Endodermal cell (in vitro differentiated cells): ENCODE results near the gene EPN3. TPM values are rescaled to one million over a fixed set of nuclear protein-coding genes. Genes with fewer than 3 reads are reported as not detected.

Source experiments
- DNase-seq: peaks from one replicate; pipeline ENCODE4 v3.0.0-alpha.2; 2017
- H3K27ac ChIP-seq: 2 replicates; pipeline ENCODE4 v1.5.1; 2013; ENCODE audit warnings: mild to moderate bottlenecking, low read depth, low read length, moderate library complexity
- H3K27me3 ChIP-seq: 2 replicates; pipeline ENCODE4 v1.6.1; 2013; ENCODE audit warnings: mild to moderate bottlenecking, low read length, moderate library complexity; ENCODE audit not compliant: insufficient read depth, control insufficient read depth, poor library complexity, severe bottlenecking
- H3K36me3 ChIP-seq: 2 replicates; pipeline ENCODE4 v1.7.0; 2013; ENCODE audit warnings: mild to moderate bottlenecking, low read length, moderate library complexity; ENCODE audit not compliant: control insufficient read depth, insufficient read depth
- H3K4me1 ChIP-seq: one replicate; pipeline ENCODE4 v1.7.0; 2013; ENCODE audit warnings: low read length; ENCODE audit not compliant: control insufficient read depth, insufficient read depth
- H3K4me3 ChIP-seq: 2 replicates; pipeline ENCODE4 v1.5.1; 2013; ENCODE audit warnings: mild to moderate bottlenecking, low read length, moderate library complexity
- H3K9ac ChIP-seq: 2 replicates; pipeline ENCODE4 v1.6.1; 2013; ENCODE audit warnings: mild to moderate bottlenecking, low read length, moderate library complexity; ENCODE audit not compliant: poor library complexity, severe bottlenecking; ENCODE audit errors: extremely low read depth
- H3K9me3 ChIP-seq: 2 replicates; pipeline ENCODE4 v1.6.1; 2013; ENCODE audit warnings: mild to moderate bottlenecking, low read length, moderate library complexity; ENCODE audit not compliant: control insufficient read depth
- H3K27ac Mint-ChIP-seq: 2 replicates; pipeline ENCODE4 v1.8.0; 2020; ENCODE audit warnings: mixed read lengths
- H3K27me3 Mint-ChIP-seq: 2 replicates; pipeline ENCODE4 v1.8.0; 2021; ENCODE audit warnings: mild to moderate bottlenecking, mixed read lengths; ENCODE audit not compliant: insufficient read depth
- H3K36me3 Mint-ChIP-seq: 2 replicates; pipeline ENCODE4 v1.8.0; 2020; ENCODE audit warnings: low read depth, mixed read lengths
- H3K4me1 Mint-ChIP-seq: 2 replicates; pipeline ENCODE4 v1.8.0; 2020; ENCODE audit warnings: mixed read lengths
- H3K4me3 Mint-ChIP-seq: 2 replicates; pipeline ENCODE4 v1.8.0; 2020; ENCODE audit warnings: mild to moderate bottlenecking, moderate library complexity, mixed read lengths
- H3K9me3 Mint-ChIP-seq: 2 replicates; pipeline ENCODE4 v1.8.0; 2020; ENCODE audit warnings: mild to moderate bottlenecking, mixed read lengths
- WGBS, 2 experiments: methylation state at CpG; one replicate each; pipeline versions ENCODE4 v1.1.5 to v1.1.7; 2013; ENCODE audit warnings: missing lambda C conversion rate in 2 of 2, mixed read lengths in 1 of 2; ENCODE audit not compliant: insufficient coverage in 1 of 2, insufficient read length in 1 of 2; 5-methylcytosine and 5-hydroxymethylcytosine counted together
- total RNA-seq, 2 donors: library from RNA; stranded (reverse); fragmentation: NEBNext Ultra II Directional in 1 of 2; extraction: Animal tissue kit (Norgen Biotek cat#: 25700) in 1 of 2; gene quantifications; 2 replicates in 1 of 2; 3 replicates in 1 of 2; pipeline ENCODE4 v1.2.1, GENCODE V29; 2021
- TF ChIP-seq, protein P1 (sequence below): fragments of 200-600 bp; sonication (generic); conservative IDR thresholded peaks from 2 replicates; pipeline ENCODE4 v1.5.0; 2021; ENCODE audit warnings: antibody characterized with exemption, mild to moderate bottlenecking

Gene EPN3
- total RNA-seq, 2 donors from 2014 or later = 0.66 TPM; not detected in 1

DNA sequence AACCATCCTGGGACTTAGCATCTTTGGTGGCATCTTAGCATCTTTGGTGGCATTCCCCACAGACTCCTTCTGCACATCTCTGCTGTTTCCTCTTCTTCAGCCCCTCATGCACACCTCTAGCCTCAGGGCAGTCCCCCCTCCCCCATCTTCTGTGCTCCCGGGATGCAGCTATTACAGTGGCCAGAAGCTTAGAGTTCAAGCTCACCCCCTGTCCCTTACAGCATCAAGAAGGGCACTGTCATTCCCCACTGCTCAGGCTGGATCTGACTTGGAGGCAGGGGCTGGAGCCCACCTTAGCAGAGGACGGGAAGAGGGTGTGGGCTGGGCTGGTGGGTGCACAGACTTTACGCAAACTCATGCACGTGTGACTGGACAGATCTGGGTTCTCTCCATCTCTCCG is 650 bp downstream of the EPN3 start:
- DNase-seq = no peak
- H3K4me1 ChIP-seq = peaks cover 3% of the 10 kb centered on the region
- Mint-ChIP-seq H3K27ac (no peak overlapping the region), H3K4me3 (peak overlapping the region; percentile 48), H3K4me1 (peaks cover 14% of the 10 kb centered on the region), H3K36me3 (no peaks in the 10 kb centered on the region), H3K27me3 (peaks cover 70% of the 10 kb centered on the region), H3K9me3 (no peaks in the 10 kb centered on the region)
- no peaks in the 10 kb centered on the region for H3K36me3 ChIP-seq
- H3K9ac ChIP-seq = no peak overlapping the region
- H3K9me3 ChIP-seq = no peaks in the 10 kb centered on the region
- H3K27me3 ChIP-seq = peaks cover 45% of the 10 kb centered on the region
- TF ChIP-seq, protein P1, sequence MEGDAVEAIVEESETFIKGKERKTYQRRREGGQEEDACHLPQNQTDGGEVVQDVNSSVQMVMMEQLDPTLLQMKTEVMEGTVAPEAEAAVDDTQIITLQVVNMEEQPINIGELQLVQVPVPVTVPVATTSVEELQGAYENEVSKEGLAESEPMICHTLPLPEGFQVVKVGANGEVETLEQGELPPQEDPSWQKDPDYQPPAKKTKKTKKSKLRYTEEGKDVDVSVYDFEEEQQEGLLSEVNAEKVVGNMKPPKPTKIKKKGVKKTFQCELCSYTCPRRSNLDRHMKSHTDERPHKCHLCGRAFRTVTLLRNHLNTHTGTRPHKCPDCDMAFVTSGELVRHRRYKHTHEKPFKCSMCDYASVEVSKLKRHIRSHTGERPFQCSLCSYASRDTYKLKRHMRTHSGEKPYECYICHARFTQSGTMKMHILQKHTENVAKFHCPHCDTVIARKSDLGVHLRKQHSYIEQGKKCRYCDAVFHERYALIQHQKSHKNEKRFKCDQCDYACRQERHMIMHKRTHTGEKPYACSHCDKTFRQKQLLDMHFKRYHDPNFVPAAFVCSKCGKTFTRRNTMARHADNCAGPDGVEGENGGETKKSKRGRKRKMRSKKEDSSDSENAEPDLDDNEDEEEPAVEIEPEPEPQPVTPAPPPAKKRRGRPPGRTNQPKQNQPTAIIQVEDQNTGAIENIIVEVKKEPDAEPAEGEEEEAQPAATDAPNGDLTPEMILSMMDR = no peak
- H3K4me3 ChIP-seq = no peak overlapping the region
- H3K27ac ChIP-seq = no peak overlapping the region
- WGBS, 2 experiments = 30 to 39% methylated on average over 2 to 5 of the region's 5 CpGs

DNA sequence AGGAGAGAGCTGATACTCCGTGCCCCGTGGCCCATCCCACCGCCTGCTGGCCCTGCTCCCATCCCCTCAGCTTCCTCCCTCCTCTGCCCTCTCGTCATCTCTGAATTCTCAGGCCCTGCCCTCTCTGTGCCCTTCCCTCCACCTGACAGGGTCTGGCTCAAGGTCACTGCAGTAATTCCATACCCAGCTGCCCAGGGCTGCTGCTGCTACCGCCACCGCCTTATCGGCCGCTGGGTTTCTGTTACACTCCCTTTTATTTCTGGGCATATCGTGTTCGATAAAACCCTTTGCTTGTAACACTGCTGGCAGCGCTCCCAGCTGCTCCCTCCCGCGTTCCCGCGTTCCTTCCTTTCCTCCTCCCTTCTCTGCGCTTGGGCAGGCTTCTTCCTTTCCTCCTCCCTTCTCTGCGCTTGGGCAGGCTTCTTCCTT is 1.2 kb downstream of the EPN3 start:
- H3K4me1 Mint-ChIP-seq = peaks cover 14% of the 10 kb centered on the region
- peak overlapping the region; percentile 11 for H3K9ac ChIP-seq
- H3K9me3 ChIP-seq = no peaks in the 10 kb centered on the region
- H3K36me3 ChIP-seq = no peaks in the 10 kb centered on the region
- peak overlapping the region; percentile 48 for H3K4me3 Mint-ChIP-seq
- peak; percentile 74 for DNase-seq
- WGBS, 2 experiments = 10 to 19% methylated on average over 12 to 17 of the region's 17 CpGs
- TF ChIP-seq, protein P1 = no peak
- H3K9me3 Mint-ChIP-seq = no peaks in the 10 kb centered on the region
- H3K36me3 Mint-ChIP-seq = no peaks in the 10 kb centered on the region
- H3K27me3 Mint-ChIP-seq = peaks cover 70% of the 10 kb centered on the region
- no peak overlapping the region for H3K27ac Mint-ChIP-seq
- H3K4me1 ChIP-seq = peaks cover 3% of the 10 kb centered on the region
- H3K27me3 ChIP-seq = peaks cover 45% of the 10 kb centered on the region
- H3K27ac ChIP-seq = no peak overlapping the region
- no peak overlapping the region for H3K4me3 ChIP-seq

DNA sequence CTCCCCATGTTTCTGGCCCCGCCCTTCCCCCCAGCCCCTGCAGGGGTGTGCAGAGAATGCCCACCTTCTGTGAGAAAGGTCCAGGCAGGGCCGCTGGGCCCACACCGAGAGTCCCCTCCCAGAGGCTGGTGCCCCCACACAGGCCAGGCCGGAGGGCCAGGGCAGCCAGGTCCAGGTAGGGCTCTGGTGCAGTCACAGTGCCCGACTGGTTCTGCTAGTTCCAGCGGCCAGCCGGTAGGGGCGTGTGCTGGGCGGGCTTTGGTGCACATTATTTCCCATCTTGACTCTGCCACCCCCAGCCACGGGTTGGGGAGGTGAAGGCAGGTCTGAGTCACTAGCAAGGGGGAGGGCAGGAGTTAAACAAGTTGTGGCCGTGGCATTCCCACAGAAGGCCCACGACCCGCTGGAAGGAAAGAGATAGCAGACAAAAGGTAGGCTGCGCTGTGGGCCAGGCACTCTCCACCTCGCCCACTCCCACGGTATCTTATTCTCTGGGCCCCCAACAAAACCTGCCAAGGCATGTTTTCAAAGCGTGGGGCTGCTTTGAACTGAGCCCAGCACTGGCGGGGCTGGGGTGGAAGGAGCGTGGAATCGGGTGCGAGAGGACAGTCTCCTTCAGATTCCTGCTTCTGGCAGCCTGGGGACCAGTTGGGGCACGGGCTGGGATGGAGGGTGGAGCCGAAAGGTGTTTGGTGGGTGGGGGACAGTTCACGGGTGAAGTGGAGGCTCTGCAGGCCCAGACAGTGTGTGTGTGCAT is 1.9 kb downstream of the EPN3 start:
- Mint-ChIP-seq H3K36me3 (no peaks in the 10 kb centered on the region), H3K4me1 (peaks cover 14% of the 10 kb centered on the region), H3K4me3 (peak overlapping the region; percentile 48), H3K27ac (no peak overlapping the region), H3K9me3 (no peaks in the 10 kb centered on the region), H3K27me3 (peaks cover 64% of the 10 kb centered on the region)
- H3K36me3 ChIP-seq = no peaks in the 10 kb centered on the region
- H3K27me3 ChIP-seq = peaks cover 45% of the 10 kb centered on the region
- no peak overlapping the region for H3K4me3 ChIP-seq
- WGBS, 2 experiments = 67 to 85% methylated on average over 10 to 24 of the region's 24 CpGs
- TF ChIP-seq, protein P1 = peak; percentile 74
- H3K27ac ChIP-seq = no peak overlapping the region
- H3K9ac ChIP-seq = no peak overlapping the region
- peaks cover 3% of the 10 kb centered on the region for H3K4me1 ChIP-seq
- peak; percentile 86 for DNase-seq
- H3K9me3 ChIP-seq = no peaks in the 10 kb centered on the region
